ENCODE data around the gene RAB27B.

DNA sequence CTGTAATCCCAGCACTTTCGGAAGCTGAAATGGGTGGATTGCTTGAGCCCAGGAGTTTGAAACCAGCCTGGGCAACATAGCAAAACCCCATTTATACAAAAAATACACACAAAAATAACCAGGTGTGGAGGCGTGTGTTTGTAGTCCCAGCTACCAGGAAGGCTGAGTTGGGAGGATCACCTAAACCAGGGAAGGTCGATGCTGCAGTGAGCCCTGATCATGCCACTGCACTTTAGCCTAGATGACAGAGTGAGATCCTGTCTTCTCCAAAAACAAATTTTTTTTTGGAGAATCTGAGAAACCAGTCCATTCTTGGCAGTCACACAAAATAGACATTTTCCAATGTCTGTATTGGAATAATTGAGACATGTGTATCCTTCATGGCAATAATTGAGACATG is 46.8 kb downstream of the RAB27B start:
- TF ChIP-seq TOX (CRISPR knock-in tag; IDR thresholded peaks at IDR 0.05; ENCODE audit: borderline replicate concordance) (no peak), CSDC2 (CRISPR knock-in tag; IDR thresholded peaks at IDR 0.05) (no peak)
- TF ChIP-seq, protein P1, sequence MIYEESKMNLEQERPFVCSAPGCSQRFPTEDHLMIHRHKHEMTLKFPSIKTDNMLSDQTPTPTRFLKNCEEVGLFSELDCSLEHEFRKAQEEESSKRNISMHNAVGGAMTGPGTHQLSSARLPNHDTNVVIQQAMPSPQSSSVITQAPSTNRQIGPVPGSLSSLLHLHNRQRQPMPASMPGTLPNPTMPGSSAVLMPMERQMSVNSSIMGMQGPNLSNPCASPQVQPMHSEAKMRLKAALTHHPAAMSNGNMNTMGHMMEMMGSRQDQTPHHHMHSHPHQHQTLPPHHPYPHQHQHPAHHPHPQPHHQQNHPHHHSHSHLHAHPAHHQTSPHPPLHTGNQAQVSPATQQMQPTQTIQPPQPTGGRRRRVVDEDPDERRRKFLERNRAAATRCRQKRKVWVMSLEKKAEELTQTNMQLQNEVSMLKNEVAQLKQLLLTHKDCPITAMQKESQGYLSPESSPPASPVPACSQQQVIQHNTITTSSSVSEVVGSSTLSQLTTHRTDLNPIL (CRISPR knock-in tag; IDR thresholded peaks at IDR 0.05; ENCODE audit: low read depth) = no peak

All from SK-N-SH treated with all-trans-retinoic acid at 6 μM for 48 hours (cell line).